Mesenteric fat pad (tissue), 1 donor: ENCODE data around the gene RPTOR. TPM values are rescaled to one million over a fixed set of nuclear protein-coding genes. Genes with fewer than 3 reads are reported as not detected.
A peak's percentile ranks its signal among the peaks of the same experiment; 100 is the strongest.

Experiments used
- DNase-seq: peaks from one replicate; pipeline ENCODE4 v3.0.0-alpha.2; 2020; ENCODE audit warnings: low spot score
- total RNA-seq: library from RNA; stranded (reverse); fragmentation: NEBNext Ultra II Directional; extraction: Animal tissue kit (Norgen Biotek cat#: 25700); gene quantifications from one replicate; pipeline ENCODE4 v1.2.1, GENCODE V29; 2021
- donor health status: DM: yes; HTN: yes; CAD: no.

RPTOR gene
- total RNA-seq, 1 donor from 2014 or later, result 31.6 TPM

DNA sequence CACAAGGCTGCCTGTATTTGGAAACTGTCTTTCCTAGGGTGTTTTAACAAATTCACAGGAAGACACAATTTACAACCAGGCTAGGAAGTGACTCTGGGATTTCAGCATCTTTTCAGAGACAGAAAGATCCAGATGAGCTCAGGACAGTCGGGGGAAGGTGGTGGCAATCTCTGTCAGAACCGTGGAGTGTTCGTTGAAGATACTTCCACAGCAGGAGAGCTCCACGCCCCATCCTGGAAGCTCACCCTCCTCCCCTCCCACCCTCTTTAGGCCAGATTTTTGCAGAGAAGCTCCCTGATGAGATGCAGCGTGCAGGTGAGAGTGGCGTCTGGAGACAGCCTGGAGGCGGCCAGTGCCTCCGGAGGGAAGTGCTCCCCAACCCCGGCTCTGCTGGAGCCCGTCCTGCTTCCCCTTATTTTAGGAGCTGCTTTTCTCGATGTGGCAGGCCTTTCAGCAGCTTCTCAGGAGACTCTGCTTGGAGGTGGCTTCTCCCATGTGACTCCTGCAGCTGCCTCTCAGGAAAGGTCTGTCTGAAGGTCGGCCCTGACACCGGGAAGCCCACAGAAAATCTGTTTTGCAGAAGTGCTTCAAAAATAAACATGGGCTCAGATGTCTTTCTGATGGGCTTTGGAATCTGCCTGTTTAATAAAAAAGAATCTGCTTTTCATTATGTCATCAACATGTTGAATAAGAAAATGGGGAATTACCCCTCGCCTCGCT lies 260.6 kb downstream of the RPTOR start:
- DNase-seq, result peak; percentile 62

- DNase-seq, result no peak
Observed at GRCh38 chr17:80807014-80807413, 262.4 kb downstream of the RPTOR start.

DNA sequence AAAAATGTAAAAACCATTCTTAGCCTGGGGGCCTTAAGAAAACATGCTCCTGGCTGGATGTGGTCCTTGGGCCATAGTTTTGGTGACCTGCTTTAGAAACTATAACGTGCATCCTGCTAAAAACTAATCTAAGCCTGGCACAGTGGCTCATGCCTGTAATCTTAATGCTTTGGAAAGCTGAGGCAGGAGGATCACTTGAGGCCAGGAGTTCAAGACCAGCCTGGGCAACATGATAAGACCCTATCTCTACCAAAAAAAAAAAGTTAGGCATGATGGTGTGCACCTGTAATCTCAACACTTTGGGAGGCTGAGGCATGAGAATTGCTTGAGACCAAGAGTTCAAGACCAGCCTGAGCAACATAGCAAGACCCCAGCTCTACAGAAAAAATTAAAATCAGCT lies 263.2 kb downstream of the RPTOR start:
- no peak for DNase-seq

DNA sequence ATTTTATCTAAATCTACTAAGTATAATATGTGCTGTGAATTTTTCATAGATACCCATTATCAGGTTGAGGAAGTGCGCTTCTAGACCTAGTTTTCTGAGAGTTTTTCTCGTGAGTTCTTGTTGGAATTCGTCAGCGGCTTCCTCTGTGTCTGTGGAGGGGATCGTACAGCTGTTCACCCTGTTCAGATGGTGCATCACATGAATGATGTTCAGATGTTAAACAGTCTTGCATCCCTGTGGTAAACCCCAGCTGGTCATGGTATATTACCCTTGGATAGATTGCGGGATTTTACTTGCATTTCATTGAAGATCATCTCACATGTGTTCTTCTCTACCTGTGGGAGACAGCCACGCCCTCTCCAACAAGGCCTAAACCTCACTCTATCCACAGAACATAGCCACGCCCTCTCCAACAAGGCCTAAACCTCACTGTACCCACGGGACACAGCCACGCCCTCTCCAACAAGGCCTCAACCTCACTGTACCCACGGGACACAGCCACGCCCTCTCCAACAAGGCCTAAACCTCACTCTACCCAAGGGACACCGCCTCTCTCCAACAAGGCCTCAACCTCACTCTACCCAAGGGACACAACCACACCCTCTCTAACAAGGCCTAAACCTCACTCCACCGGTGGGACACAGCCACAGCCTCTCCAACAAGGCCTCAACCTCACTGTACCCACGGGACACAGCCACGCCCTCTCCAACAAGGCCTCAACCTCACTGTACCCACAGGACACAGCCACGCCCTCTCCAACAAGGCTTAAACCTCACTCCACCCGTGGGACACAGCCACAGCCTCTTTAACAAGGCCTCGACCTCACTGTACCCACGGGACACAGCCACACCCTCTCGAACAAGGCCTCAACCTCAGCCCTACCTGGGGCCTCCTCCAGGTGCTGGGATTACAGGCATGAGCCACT lies 266.8 kb downstream of the RPTOR start:
- peak; percentile 47 for DNase-seq

DNA sequence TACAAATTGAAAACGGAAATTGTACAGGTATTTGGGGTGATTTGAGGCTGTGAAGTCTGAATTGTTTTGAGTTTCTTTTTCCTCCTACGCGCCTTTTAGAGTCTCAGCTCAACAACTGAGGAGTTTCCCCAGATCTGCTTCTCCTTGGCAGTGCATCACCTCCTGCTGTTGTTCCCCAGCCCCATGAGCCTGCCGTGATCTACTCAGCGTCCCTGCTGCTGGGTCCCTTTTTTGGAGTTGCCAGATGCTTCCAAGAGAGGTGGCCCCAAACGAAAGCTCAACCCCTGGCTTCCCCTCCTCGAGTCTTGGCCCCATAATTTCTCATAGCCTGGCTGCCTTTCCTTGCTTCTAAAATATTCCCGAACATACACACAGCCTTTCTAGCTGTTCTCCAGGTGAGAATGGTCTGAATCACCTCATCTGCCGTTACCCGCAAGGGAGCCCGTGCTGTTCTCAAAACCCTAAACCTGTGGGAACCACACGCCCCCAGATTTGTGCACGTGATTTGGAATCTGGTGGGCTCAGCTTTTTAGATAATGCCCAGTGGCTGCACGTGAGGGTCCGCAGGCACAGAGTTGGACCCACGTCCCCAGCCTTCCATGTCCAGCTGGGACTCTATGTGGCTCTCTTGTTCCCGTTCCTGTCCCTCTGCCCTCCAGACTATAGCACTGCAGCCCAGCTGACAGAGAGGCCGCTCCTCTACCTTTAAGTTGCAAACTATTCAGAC lies 267.9 kb downstream of the RPTOR start:
- DNase-seq, result peak; percentile 81

- no peak for DNase-seq
Observed at GRCh38 chr17:80813318-80813717, 268.7 kb downstream of the RPTOR start.

- DNase-seq, result peak; percentile 39
Observed at GRCh38 chr17:80814491-80814890, 269.9 kb downstream of the RPTOR start.

GRCh38 chr17:80815151-80815681 lies 270.6 kb downstream of the RPTOR start:
- DNase-seq, result peak; percentile 84

GRCh38 chr17:80815718-80816117 lies 271.1 kb downstream of the RPTOR start:
- DNase-seq, result peak; percentile 71

DNA sequence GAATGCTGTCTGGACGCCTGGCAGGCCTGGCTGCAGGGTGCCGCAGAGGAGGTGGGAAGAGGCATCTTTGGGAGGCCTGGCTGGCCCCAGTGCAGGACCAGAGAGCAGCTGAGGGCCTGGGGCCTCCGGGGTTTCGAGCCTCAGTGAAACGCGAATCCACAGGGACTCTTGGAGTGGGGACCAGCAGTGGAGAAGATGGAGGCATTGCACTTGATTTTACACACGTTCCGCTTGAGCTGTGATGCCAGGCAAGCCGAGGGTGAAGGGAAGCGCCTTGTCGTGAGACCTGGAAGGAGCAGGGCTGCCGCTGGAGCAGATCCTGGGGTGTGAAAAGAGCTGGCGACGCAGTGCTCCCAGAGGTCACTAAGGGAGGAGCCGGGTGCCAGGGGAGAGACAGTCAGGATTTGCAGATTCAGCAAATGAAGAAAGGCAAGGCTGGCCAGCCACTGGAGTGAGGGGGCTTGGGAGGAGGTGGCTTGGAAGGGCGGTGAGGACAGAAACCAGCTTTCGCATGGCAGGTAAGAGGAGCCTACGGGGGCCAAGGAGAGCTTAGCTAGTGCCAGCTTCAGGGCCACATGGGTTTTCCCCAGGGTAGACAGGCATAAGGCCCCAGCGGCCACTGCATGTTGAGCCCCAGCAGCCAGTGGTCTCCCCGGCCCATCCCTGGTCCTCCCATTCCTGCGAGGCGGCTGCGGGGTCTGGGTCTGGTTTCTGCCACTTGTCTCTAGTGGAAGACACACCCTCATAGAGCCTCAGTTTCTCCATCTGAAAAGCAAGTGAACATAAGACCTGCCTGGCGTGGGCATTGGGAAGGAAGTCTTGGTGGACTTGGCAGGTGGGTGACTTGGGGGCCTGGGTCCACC lies 271.8 kb downstream of the RPTOR start:
- peak; percentile 85 for DNase-seq

GRCh38 chr17:80817321-80817845 lies 272.7 kb downstream of the RPTOR start:
- DNase-seq, result peak; percentile 72

DNA sequence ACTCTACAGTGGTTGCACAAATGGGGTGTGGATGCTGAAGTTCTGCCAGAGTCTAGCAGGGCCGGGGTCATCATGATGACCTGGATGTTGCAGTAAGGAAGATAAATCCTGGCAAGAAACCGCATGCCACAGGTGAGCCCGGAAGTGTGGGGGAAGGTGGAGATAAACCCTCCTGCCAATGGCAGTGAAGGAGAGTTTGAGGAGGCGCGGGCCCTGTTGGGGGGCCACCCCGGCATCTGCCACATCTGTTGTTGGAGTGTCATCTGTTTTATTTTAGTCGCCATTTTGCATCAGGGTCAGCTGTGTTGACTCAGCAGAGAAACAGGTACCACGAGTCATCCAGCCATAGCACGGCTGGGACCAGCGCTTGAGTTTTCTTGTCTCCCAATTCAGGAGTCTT lies 273.2 kb downstream of the RPTOR start:
- peak; percentile 80 for DNase-seq

- DNase-seq, result peak; percentile 26
Observed at GRCh38 chr17:80818871-80819270, 274.2 kb downstream of the RPTOR start.

DNA sequence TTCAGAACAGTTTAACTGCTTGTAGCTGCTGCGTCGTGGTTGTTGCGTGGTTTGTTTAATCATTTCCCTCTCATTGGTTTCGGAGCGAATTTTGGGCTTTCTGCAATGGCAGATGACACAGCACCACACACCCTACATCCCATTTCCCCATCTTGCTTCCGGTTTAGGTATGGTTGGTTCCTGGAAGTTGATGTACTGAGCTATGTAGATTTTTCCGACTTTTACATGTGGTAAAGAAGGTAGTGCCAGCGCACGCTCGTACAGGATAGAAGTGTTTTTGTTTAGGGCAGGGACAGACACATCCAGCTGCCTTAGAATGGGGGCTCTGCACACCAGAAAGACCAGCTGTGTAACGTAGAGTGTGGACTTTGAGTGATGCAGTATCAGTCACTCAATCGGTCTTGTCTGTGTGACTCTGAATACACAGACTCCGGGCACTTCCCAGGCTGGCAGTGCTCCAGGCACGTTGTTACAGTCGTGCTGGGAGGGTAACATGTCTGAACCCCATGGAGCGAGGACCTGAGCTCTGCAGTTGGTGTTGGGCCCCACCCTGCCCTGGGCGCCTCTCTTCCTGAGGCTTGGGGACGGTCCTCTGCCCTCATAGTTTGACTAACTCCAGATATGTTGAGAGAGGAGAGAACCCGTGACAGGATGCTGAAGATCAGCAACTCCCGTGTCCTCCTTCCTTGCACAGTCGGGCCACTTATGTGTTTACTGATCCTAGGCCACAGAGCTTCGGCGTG lies 275.0 kb downstream of the RPTOR start:
- DNase-seq, result peak; percentile 74

DNA sequence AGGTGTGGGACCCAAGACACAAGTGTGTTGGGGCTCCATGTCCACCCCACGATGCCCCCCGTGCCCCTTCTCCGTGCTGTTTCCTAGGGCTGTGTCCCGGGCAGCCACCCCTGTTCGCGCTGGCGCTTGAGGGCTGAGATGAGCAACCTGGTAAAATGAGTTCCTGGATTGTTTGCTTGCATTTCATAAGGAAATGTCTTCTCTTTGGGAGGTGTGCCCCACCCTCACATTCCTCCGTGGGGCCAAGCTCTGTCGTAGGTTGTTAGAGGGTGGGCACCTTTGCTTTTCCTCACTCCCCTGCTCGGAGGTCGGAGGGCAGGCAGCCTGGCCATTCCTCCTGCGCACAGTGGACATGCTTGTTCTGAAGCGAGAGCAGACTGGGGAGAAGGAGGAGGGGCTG lies 275.7 kb downstream of the RPTOR start:
- DNase-seq, result peak; percentile 74

GRCh38 chr17:80821546-80821945 lies 276.9 kb downstream of the RPTOR start:
- DNase-seq, result peak; percentile 76

DNA sequence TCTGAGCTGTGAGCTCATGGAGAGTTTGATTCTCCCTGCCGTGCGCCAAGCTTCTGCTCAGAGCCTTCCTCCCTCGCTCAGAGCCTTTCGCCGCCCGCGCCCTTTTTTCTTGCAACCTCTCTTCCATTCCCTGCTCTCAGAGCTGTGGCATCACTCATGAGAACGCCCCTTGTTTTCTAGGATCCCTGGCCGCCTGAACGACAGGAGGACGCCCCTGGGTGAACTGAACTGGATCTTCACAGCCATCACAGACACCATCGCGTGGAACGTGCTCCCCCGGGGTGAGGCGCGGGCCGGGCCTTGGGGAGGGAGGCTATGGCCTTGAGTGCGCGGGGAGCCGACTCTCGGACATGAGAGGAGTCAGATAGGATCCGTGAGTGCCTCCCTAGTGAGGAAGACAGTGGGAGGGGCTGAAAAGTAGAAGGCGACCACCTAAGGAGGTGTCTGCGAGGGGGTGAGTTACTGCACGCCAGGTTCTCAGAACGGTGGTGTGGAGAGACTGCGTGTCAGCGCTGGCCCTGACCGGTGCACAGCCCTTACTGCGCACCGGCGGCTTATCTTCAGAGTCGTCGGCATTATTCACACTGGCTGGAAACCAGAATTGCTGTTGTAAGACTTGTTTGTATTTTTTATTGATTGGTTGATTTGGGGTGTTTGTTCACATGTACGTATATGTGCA lies 277.5 kb downstream of the RPTOR start:
- DNase-seq, result peak; percentile 85

GRCh38 chr17:80822700-80823410 lies 278.2 kb downstream of the RPTOR start:
- DNase-seq, result peak; percentile 62
